Adipose tissue (tissue), 3 donors: ENCODE data around the gene ANKK1. TPM values are rescaled to one million over a fixed set of nuclear protein-coding genes. Genes with fewer than 3 reads are reported as not detected.

Experiments used
- H3K27ac ChIP-seq: one replicate; pipeline ENCODE4 v1.5.1; 2013; ENCODE audit warnings: low read depth, low read length
- WGBS, 3 donors: extraction: QIAGEN DNeasy Blood & Tissue Kit; methylation state at CpG; one replicate each; pipeline ENCODE4 v1.1.7; 2013; 5-methylcytosine and 5-hydroxymethylcytosine counted together
- polyA plus RNA-seq, 3 donors: library from polyadenylated mRNA; stranded (reverse); fragments of 200-250 nt; gene quantifications; one replicate each; pipeline ENCODE4 v1.2.3, GENCODE V29; 2013
- donor health status: healthy with polysubstance abuse.
- donor health status: Bipolar disorder and iron deficiency.
- donor health status: healthy.

ANKK1 gene
- polyA plus RNA-seq, 3 donors: 0.12 to 1.1 (median 0.12) TPM

DNA sequence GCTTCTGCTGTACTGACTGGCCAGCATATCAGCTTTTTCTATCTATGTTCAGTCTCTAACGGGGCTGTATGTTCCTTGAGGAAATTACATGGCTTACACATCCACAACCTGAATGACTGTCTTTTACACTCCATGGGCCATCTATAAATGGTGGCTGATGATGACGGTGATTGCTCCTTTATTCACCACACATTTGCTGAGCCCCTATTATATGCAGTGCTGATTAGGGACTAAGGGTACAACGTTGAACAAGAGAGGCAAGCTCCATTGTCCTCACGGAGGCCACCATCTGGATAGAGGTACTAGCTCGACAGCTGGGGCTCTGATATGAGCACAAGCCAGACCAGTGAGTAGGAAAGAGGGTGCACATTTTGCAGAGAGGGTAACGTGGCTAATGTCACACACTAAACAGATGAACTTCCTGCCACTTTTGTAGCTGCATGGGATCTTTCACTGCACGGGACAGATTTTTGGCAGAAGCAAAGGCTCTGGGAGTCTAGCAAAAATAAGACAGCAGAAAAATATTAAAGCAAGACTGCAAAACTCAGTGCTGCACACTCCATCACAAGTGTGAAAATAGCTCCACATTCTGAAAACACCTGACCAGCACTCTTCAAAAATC is 57.0 kb downstream of the ANKK1 start:
- no peak overlapping the region for H3K27ac ChIP-seq
- WGBS, 3 donors: 39 to 53% (median 42%) methylated on average over 7 of the region's 7 CpGs

DNA sequence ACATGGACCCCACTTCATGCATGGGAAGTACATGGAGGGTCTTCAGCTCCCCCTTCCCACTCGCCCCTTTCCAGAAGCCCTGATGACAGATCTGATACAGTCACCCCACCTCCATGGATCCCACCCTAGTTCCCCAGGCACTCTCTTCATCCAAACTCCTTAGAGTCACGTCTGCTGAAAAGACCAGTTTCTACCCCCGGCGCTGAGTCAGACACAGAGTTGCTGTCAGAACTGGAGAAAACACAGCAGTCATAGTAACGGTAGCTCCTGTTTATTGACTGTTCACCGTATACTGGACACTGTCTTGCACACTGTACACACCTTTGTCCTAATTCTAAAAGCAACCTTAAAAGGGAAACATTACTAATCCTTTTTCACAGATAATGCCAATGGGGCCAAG is 58.5 kb downstream of the ANKK1 start:
- WGBS, 3 donors: 51 to 60% (median 58%) methylated on average over 6 of the region's 6 CpGs
- H3K27ac ChIP-seq: no peak overlapping the region

DNA sequence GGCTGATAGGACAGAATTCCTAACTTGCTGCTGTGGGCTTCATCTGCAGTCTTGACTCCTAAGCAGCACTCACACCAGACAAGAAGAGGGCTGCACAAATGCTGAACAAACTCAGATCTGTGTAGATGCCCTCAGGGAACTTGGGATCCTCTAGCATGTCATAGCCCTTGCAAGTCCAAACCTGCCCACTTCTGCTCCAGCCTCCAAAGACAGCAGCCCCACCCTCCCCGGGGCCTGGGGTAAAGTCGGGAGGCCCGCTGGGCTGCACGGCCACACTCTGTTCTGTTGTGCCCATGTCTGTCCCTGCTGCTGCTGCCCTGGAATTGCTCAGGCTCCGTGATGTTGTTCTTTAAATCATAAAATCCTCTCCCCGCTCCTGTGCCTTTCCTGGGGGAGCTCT is 59.4 kb downstream of the ANKK1 start:
- no peak overlapping the region for H3K27ac ChIP-seq
- WGBS, 3 donors: 69 to 81% (median 74%) methylated on average over 6 of the region's 6 CpGs

DNA sequence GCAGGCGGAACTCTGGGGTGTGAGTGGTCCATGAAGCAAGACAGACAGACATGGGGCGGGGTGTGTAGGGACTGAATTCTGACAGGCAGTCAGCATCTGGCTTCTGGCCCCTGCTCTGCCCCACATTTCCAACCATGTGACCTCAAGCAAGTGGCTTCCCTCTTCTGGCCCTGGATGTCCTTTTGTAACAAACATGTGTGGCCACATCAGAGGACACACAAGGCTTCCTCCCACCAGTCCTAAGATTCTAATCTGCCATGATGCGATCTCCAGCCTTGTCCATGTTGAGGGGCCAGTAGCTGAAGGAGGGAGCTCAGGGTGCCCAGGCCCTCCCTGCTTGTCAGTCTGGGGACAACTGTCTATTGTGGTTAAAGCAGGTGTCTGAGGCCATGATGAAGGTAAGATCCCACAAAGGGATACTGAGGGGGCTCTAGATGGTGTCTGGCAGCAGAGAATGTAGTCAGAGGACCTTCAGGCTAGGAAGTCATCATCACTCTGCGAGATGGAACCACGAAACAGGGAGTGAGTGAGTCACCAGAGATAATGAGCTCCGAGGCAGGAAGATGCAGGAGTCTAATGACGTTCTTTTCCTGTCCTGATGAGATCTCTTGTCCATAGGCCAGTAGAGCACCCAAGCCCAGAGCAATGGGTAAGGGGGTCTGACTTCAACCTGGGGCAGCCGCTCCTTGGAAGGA is 60.2 kb downstream of the ANKK1 start:
- no peak overlapping the region for H3K27ac ChIP-seq
- WGBS, 3 donors: 63 to 73% (median 69%) methylated on average over 8 of the region's 8 CpGs

DNA sequence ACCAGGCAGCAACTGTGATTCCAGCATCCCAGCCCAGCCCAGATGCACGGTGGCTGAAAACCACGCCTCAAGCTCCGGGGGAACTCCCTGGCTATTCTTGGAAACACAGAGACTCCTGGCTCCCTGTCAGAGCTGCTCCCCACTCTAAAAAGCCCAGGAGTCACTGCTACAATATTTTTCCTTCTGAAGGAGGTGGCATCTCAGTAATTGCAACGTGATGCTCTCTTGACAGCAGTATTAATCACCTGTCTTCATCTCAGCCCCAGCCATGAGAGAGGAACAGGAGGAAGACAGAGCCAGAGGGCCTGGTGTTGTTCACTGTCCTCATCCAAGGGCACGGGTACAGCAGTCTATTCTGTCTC is 60.7 kb downstream of the ANKK1 start:
- no peak overlapping the region for H3K27ac ChIP-seq
- 59 to 72% (median 63%) methylated on average over 5 of the region's 5 CpGs for WGBS, 3 donors

DNA sequence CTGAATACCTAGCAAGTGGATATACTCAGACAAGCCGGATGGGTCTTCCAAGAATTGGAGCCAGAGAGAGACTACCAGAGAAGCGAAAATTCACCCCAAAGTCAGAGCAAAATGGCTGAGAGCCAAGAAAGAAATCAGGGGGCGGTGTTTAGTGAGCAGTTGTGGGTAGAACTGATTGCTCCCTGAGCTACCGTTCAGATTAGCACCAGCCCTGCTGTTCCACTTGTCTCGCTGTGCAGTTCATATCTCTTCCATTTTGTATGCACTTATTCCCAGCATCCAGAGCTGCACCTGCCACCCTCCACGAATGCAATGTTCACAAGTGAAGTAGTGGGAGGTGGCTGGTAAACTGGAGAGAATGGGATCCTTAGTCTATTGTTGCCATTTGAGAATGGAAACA is 62.2 kb downstream of the ANKK1 start:
- 72 to 81% (median 78%) methylated on average over 6 of the region's 6 CpGs for WGBS, 3 donors
- no peak overlapping the region for H3K27ac ChIP-seq

Other genes with a start within 250 kb of the ANKK1 start
- 1 to 10 TPM; 3.0 to 5.2 (median 4.9) TPM for gene TTC12, start 73.2 kb upstream of the ANKK1 start, polyA plus RNA-seq
- gene DRD2, start 87.6 kb downstream of the ANKK1 start, polyA plus RNA-seq: under 1 TPM in 2 of 3 donors, not detected in 1; 0.07 to 0.15 TPM